Inferior parietal cortex (tissue), 1 donor: ENCODE measurements around the gene SYNE4.
"Not testable (repeated sequence)": the region's sequence is repeated elsewhere in the genome, so short reads cannot be mapped to it uniquely, and the experiment has no call there.

Experiments used
- DNase-seq: peaks from one replicate; pipeline ENCODE4 v3.0.0-alpha.2; 2016; ENCODE audit errors: extremely low spot score

The SYNE4 gene, protein sequence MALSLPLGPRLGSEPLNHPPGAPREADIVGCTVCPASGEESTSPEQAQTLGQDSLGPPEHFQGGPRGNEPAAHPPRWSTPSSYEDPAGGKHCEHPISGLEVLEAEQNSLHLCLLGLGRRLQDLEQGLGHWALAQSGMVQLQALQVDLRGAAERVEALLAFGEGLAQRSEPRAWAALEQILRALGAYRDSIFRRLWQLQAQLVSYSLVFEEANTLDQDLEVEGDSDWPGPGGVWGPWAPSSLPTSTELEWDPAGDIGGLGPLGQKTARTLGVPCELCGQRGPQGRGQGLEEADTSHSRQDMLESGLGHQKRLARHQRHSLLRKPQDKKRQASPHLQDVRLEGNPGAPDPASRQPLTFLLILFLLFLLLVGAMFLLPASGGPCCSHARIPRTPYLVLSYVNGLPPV

DNA sequence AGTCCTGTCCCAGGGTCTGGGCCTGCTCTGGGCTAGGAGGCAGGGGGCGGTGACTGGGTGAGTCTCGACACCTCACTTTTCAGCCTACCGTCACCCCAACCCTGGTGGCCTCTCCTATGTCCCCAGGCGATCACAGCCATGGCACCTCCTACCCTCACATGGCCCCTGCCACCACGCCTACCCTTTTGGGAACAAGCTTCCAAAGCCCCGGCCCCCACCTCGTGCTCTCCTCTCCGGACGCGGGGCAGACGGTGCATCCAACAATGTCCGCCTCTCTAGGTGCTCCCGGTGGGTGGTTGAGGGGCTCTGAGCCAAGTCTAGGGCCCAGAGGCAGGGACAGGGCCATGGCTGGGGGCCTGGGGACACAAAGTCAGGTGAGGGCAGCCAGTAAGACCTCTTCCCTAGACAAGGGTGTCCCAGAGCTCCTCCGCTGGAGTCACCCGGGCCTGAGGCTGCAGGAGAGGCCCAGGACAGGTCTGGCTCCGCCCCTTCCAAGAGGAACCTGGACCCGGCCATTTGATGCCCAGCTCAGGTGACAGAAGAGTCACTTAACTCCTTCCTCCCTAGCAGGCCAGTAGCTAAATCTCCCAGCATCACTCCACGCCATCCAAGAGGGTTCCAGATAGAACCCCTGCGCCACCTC, at the start of gene SYNE4:
Gene SYNE4 (minus strand): TSS at position 478 of the 643 bp plus-strand sequence. CDS start 132 bp downstream, at position 346.
- no peak for DNase-seq

DNA sequence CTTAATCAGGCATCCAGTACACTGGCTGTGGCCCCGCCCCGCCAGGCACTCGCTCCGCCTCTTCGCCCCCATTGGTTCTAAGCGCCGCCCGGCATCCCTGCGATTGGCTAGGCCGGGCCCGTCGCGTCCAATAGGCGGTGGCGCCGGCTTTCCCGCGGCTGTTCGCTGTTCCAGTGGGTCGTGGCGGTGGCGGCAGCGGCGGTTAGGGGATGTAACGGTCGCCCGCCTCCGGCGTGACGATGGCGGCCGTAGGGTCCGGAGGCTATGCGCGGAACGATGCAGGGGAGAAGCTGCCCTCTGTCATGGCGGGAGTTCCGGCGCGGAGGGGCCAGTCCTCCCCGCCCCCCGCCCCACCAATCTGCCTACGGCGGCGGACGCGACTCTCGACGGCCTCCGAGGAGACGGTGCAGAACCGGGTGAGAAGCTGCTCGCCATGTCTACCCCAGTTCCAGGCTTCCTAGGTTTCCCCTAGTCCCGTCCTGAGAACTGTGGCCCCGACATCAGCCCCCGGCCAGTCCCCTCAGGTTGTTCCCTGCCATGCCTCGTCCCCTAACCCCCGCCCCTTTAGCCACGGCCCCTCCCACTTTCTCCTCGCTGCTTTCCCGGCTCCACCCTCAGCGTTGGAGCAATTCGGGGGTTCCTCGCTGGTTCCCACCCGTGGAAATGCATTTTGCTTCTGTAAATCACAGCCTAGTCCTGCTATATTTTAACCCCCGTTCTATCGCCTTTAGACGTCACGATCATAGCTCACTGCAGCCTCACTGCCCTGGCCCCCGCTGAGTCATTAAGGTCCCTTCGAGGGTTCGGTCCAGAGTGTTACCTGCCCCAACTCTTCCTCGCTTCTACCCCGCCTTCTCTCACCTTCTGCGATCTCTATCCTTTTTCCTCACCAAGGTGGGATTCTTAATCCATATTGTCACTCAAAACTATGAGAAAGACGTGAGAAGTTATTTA, 46.4 kb upstream of the SYNE4 start, which contains the start of gene WDR62:
Gene WDR62 (plus strand): TSS at position 165 of the 954 bp plus-strand sequence. CDS start 75 bp downstream, at position 240.
- no peak for DNase-seq

DNA sequence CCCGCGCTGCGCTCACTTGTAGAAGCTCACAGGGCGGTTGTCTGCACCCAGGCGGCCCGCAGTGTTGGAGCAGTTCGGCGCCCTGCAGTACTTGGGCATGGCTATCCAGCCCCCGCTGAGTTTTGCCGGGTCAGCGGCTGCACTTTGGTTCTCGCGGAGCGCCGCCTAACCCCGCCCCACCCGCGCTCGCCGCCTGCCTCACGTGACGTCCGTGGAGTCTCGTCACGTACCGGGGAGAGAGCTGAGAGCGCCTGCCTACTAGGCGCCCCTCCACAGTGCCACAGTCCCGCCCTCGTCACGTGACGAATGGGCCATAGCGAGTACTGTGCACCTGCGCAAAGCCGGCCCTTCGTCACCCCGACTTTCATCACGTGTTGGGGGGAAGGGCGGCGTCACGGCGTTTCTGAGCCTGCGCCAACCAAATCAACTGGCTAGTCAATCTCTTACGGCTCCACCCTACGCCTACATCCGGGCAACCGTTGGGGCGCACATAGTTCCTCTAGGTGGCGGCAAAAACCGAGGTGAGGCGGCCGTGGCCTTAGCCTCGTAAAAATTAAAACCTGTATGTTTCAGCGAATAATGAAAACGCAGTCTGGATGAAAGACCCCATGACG, 45.6 kb upstream of the SYNE4 start, which contains the start of gene THAP8:
Gene THAP8 (minus strand): TSS at position 167 of the 614 bp plus-strand sequence. CDS start 68 bp downstream, at position 99.
- peak; percentile 99 for DNase-seq

DNA sequence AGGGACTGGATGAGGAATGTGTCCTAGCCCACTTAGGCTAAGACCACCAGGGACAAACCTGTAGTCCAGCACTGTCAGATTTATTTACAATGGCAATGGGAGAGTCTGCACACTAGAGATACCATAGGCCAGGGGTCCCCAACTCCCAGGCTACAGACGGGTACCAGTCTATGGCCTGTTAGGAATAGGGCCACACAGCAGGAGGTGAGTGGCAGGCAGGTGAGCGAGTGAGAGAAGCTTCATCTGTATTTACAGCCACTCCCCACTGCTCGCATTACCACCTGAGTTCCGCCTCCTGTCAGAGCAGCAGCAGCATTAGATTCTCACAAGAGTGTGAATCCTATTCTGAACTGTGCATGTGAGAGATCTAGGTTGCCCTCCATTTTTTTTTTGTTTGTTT, 43.0 kb upstream of the SYNE4 start:
- DNase-seq: no peak

DNA sequence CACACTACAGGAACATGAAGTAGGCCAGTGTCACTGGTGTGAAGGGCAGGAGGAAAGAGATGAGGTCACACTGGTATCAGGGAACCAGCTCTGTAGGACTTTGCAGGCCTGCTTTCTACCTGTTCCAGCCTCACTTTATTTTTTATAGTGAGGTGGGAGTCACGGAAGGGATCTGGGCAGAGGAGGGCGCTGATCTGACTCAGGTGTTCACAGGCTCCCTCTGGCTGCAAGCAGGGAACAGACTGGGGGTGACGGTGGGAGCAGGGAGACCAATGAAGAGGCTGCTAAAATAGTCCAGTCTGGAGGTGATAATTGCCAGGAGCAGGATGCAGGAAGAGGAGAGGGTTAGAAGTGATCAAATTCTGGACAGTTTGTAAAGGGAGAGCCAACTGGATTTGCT, 42.6 kb upstream of the SYNE4 start:
- no peak for DNase-seq

DNA sequence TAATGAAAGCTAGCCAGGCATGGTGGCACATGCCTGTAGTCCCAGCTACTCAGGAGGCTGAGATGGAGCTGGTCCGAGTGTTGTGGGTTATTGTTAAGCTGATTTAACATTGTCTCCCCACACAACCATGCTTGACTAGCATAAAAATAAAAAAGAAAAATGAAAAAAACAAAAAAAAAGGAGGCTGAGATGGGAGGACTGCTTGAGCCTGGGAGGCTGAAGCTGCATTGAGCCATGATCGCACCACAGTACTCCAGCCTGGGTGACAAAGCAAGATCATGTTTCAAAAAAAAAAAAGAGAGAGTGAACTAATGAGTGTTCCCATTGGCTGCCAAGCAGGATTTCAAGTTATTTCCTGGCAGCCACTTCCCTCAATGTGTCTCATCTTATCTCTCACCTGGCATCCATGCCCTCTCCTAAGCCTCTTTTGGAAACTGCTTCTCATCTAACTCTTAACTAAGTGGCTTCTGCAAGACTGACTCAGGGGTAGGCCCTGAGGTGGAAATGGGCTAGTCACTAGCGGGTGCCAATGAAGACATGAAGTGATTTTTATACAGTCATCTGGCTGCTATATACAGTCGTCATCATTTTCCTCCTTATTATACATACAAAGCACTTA, 40.6 kb upstream of the SYNE4 start:
- DNase-seq: no peak

DNA sequence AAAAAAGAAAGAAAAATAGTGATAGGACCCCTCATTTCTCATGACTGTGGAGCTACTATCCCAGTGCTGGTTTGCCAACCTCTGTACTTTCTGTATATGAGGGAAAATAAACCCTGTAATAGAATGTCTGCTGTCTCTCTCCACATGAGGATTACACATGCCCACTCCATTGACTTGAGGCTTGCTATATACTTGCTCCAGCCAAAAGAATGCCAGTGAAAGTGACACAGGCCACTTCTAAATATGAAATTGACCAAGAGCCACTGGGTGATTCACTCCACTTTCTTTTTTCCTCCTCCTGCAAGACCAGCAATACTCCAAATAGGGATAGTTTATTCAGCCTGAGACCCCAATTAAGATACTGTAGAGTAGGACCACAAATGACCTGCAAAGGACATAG, 39.2 kb upstream of the SYNE4 start:
- DNase-seq: no peak

DNA sequence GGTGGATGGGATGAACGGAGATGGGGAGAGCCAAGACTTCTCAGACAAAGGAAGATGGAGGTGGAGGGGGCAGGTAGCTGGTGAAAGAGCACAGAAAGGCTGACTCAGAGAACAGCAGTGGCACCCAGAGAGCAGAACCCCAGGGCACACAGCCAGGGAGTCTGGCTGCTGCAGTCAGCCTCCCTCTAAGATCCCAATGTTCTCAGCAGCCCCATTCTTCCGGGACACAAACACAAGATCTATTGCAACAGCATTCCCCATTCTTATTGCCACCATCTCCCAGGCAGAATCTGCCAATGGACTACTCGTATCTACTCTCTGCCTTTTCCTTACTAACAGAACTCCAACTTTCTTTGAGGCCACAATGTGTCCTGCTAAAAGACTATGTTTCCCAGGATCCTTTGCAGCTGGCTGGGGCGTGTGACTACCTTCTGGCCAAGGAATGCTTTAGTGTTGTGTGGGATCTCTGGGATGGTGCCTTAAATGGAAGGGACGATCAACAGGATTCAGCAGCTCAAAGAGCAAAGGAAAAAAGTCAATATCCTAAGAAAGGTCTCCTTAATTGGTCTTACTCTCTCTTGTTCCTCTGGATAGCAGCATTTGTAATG, 37.9 kb upstream of the SYNE4 start:
- DNase-seq: no peak

DNA sequence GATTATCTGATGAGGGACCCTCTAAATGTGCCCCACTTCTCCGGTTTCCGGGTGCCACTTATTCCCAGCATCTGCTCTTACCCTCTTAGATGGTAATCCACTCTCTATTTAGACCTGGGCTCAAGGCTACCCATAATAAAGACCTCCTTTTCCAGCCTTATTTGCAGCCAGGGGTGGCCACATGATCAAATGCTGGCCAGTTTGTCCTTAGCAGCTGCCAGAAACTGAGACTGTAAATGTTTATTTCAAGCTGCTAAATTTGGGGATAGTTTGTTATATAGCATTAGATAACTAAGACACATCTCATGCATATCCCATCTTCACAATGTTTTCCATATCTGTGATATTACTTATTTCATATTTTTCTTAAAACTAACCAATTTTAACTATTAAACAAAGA, 35.3 kb upstream of the SYNE4 start:
- no peak for DNase-seq

DNA sequence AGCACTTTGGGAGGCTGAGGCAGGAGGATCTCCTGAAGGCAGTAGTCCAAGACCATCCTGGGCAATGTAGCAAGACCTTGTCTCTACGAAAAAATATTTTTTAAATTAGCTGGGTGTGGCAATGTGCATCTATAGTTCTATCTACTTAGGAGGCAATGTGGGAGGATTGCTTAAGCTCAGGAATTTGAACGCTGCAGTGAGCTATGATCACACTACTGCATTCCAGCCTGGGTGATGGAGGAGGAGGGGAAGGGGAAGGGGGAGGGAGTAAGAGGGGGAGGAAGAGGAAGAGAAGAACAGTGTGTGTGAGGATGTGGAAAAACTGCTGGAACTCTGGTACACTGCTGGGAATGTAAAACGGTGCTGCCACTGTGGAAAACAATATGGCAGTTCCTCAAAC, 33.2 kb upstream of the SYNE4 start:
- no peak for DNase-seq

DNA sequence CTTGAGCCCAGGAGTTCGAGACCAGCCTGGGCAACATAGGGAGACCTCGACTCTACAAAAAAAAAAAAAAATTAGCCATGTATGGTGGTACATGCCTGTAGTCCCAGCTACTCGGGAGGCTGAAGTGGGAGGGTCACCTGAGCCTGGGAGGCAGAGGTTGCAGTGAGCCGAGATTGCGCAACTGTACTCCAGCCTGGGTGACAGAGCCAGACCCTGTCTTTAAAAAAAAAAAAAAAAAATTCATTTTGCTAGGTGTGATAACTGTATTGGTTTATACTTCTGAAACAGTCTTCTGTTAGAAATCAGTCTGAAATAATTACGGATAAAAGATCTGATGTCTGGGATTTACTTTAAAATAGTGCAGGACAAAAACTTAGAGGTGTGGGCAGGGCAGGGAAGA, 32.5 kb upstream of the SYNE4 start:
- not testable (repeated sequence) for DNase-seq

DNA sequence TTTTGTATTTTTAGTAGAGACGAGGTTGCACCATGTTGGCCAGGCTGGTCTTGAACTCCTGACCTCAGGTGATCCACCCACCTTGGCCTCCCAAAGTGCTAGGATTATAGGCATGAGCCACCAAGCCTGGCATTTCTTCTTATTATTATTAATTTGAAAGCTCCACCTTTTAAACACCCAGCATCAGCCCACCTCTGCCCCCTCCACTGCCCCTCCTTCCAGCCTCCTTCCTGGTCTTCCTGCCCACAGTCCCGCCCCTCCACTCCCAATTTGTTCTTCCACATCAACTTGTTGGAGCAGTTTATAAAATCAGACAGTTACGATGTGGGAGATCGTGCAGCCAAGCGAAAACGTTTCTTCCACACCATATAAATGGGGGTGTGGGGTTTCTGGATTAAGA, 31.9 kb upstream of the SYNE4 start:
- DNase-seq: no peak

DNA sequence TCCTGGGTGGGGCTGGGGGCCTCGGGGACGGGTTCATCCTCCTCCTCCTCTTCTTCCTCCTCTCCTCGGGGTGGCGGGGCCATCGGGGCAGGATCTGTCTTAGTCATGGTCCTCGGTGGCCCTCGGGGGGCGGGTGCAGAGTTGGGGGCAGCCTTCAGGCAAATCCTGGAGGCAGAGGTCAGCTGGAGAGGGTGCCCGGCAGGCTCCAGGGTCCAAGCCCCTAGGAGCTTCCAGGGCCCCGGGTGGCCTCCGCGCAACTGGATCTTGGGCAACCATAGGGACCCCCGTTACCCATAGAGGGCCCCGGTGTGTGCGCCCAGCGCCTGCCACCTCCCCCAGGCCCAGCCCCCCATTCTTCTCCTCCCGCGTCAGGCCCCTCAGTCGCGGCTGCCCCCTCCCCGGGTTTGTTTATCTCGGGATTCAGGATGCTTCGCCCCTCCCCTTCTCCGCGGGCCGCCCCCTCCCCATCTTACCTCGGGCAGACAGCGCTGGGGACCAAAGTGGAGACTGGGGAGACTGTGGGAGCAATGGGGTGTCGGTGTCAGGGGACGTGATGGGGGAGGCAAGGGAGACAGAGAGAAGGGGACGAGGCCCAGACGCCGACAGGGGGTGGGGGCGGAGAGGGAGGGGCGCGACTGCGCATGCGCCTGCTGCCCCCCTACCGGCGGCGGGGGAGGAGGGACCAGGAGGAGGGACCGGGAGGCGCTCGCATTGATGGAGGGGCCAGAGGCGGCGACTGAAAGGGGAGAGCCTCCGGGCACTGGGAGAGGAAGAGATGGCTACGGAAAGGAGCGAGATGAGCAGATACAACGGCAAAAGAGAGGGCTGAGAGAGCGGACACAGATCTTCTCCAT, 23.9 kb upstream of the SYNE4 start, which contains the start of gene CLIP3:
Gene CLIP3 (minus strand): TSS at position 623 of the 854 bp plus-strand sequence. CDS start 516 bp downstream, at position 107.
- DNase-seq: peak; percentile 79

DNA sequence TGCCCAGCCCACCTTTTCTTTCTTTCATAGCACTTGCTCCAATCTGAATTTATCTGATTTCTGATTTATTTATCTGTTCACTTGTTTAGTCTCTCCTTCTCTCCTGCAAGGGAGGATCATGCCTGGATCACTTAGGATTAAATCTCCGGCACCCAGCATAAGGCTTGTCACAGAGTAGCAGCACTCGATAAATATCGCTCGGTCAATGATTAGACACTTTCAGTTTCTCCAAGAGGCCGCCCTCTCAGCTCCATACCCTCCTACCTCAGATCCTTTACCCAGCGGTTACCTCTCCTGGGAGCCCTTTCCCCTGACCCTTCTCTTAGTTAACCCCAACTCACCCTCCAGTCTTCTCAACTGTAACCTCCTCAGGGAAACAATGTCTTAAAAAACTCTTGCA, 22.7 kb upstream of the SYNE4 start:
- no peak for DNase-seq

DNA sequence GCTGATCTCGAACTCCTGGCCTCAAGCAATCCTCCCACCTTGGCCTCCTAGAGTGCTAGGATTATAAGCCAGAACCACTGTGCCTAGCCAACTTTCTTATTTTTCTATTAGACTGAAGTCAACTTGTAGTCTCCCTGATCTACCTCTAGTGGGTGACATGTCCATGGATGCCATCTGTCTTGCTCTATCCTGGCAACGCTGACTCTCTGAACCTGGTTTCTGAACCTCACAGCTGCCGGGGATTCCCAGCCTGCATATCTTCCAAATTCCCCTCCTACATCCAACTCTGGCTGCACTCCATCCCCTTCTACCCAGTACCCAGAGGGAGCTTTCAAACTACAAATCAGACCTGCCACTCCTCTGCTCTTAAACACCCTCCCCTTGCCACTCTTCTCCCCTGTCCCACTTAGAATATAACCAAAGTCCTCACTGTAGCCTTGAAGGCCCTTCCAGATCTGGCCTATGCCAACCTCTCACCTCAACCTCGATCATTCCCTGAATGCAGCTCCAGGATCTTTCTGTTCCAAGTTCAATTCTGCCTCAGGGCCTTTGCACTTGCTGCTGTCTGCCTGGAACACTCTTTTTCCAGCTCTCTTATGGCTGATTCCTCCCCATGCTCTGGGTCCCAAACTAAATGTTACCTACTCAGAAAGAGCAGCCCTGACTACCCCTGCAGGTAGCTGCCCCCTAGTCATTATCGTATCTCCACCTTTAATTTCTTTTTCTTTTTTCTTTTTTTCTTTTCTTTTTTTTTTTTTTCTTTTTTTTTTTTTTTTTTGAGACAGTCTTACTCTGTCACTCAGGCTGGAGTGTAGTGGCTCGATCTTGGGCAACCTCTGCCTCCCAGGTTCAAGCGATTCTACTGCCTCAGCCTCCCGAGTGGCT, 21.9 kb upstream of the SYNE4 start:
- DNase-seq: no peak

DNA sequence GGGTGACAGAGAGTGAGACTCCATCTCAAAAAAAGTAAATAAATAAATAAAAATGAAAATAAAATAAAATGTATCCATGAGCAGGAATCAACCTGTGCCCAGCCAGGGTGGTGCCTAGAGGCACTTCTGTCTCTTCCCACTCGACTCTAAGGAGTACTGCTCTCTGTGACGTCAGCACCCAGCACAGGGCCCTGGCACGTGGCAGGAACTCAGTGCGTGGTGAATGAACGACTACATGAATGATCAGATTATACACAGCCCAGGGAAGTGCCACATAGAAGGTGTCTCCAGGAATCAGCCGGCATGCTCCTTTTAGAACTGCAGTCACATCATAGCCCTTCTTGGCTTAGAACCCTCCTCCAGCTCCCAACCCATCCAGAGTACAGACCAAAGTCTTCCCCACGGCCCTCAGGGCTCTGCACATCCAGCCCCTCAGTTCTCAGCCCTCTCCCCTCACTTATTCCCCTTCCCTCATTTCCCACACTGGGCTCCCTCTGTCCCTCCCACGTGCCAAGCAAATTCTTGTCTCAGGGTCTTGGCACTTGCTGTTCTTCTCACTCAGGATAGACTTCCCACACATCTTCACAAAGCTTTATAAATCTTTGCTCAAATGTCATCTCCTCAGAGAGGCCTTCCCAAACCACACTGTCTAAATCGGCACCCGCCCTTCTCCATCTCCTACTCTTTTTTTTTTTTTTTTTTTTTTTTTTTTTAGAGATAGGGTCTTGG, 19.9 kb upstream of the SYNE4 start:
- DNase-seq: no peak

DNA sequence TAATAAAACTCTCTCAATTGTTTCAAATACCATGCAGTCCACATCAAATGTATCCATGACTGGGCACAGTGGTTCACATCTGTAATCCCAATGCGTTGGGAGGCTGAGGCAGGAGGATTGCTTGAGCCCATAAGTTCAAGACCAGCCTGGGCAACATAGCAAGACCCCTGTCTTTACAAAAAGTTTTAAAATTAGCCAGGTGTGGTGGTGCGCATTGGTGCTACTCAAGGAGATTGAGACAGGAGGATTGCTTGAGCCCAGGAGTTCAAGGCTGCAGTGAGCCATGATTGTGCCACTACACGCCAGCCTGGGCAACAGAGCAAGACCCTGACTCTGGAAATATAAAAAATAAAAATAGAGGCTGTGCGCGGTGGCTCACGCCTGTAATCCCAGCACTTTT, 19.1 kb upstream of the SYNE4 start:
- DNase-seq: no peak
